Spleen (tissue), 11 donors: ENCODE data around the gene SCN8A. TPM values are rescaled to one million over a fixed set of nuclear protein-coding genes. Genes with fewer than 3 reads are reported as not detected.

Source experiments
- DNase-seq: peaks from one replicate; pipeline ENCODE4 v3.0.0-alpha.2; 2020
- H3K27ac ChIP-seq, 8 donors: fragments of 200-600 bp; sonication (generic) in 7 of 8; 1 replicate in 4 of 8; 2 replicates in 4 of 8; pipeline versions ENCODE4 v1.5.0 to v1.8.0; 2016 to 2021; ENCODE audit warnings: inconsistent platforms in 4 of 8, mild to moderate bottlenecking in 4 of 8, moderate library complexity in 1 of 8
- H3K27me3 ChIP-seq, 7 donors: fragments of 200-600 bp; sonication (generic) in 6 of 7; replicated peaks in 1 of 7; 1 replicate in 4 of 7; 2 replicates in 3 of 7; pipeline versions ENCODE4 v1.5.0 to v1.8.0; 2016 to 2021; ENCODE audit warnings: inconsistent platforms in 3 of 7, mild to moderate bottlenecking in 1 of 7
- H3K36me3 ChIP-seq, 6 donors: fragments of 200-600 bp; sonication (generic) in 5 of 6; 1 replicate in 4 of 6; 2 replicates in 2 of 6; pipeline versions ENCODE4 v1.5.0 to v1.8.0; 2016 to 2021; ENCODE audit warnings: inconsistent platforms in 2 of 6
- H3K4me1 ChIP-seq, 6 donors: fragments of 200-600 bp; sonication (generic) in 5 of 6; 1 replicate in 3 of 6; 2 replicates in 3 of 6; pipeline versions ENCODE4 v1.5.0 to v1.8.0; 2016 to 2021; ENCODE audit warnings: inconsistent platforms in 3 of 6
- H3K4me3 ChIP-seq, 8 donors: fragments of 200-600 bp; sonication (generic) in 7 of 8; 1 replicate in 4 of 8; 2 replicates in 4 of 8; pipeline versions ENCODE4 v1.5.0 to v1.8.0; 2016 to 2021; ENCODE audit warnings: inconsistent platforms in 4 of 8, mild to moderate bottlenecking in 4 of 8, moderate library complexity in 2 of 8
- H3K9me3 ChIP-seq, 8 donors: fragments of 200-600 bp; sonication (generic) in 7 of 8; 1 replicate in 4 of 8; 2 replicates in 4 of 8; pipeline versions ENCODE4 v1.5.0 to v1.8.0; 2016 to 2021; ENCODE audit warnings: inconsistent platforms in 4 of 8
- CTCF ChIP-seq, 11 experiments: fragments of 200-600 bp in 7 of 11; fragments of 450-650 bp in 4 of 11; sonication (generic) in 4 of 11; IDR thresholded peaks in 8 of 11; conservative IDR thresholded peaks in 3 of 11; 1 replicate in 7 of 11; 2 replicates in 4 of 11; pipeline versions ENCODE4 v1.4.0 to v1.8.0; 2016 to 2021; ENCODE audit warnings: antibody characterized with exemption in 11 of 11, inconsistent platforms in 4 of 11, mild to moderate bottlenecking in 1 of 11
- POLR2A ChIP-seq, 3 donors: fragments of 450-650 bp; IDR thresholded peaks; one replicate each; pipeline ENCODE4 v1.5.1; 2017; ENCODE audit warnings: antibody characterized with exemption in 3 of 3, mild to moderate bottlenecking in 1 of 3
- POLR2AphosphoS5 ChIP-seq, 3 donors: sonication (generic); formaldehyde crosslinking; IDR thresholded peaks; one replicate each; pipeline ENCODE4 v1.5.1; 2017; ENCODE audit warnings: antibody characterized with exemption in 3 of 3
- WGBS, 5 donors: extraction: QIAGEN DNeasy Blood & Tissue Kit in 3 of 5; methylation state at CpG; one replicate each; pipeline versions ENCODE4 v1.1.5 to v1.1.7; 2013 to 2018; 5-methylcytosine and 5-hydroxymethylcytosine counted together
- intact Hi-C: fragments of 100-400 bp; cut with DNase I; formaldehyde crosslinking; loops from one replicate; pipeline ENCODE4 v1.15.0; 2023; ENCODE audit warnings: low total_unique reads
- polyA plus RNA-seq, 3 donors: library from polyadenylated mRNA; stranded (reverse); fragments of 200-250 nt; gene quantifications; one replicate each; pipeline ENCODE4 v1.2.1, GENCODE V29; 2013
- total RNA-seq, 7 donors: library from RNA; depleted of rRNA in 3 of 7; stranded (reverse); fragments of >200 nt in 3 of 7; fragmentation: NEBNext Ultra II Directional in 4 of 7; extraction: Animal tissue kit (Norgen Biotek cat#: 25700) in 4 of 7; gene quantifications; one replicate each; pipeline versions ENCODE4 v1.1.0 to v1.2.1, GENCODE V29; 2016 to 2021
- donor health status: healthy with polysubstance abuse.
- donor health status: DM: no; HTN: no; CAD: no; lungs with moderate emphysema.
- donor health status: DM: no; HTN: no; CAD: no.
- donor health status: Bipolar disorder and iron deficiency.
- donor health status: healthy.
- donor health status: DM: no; HTN: no; CAD: no.
- donor health status: DM: yes; HTN: yes; CAD: no.

The SCN8A gene
- total and polyA plus RNA-seq, 10 donors, result 0.17 to 4.7 (median 3.0) TPM

DNA sequence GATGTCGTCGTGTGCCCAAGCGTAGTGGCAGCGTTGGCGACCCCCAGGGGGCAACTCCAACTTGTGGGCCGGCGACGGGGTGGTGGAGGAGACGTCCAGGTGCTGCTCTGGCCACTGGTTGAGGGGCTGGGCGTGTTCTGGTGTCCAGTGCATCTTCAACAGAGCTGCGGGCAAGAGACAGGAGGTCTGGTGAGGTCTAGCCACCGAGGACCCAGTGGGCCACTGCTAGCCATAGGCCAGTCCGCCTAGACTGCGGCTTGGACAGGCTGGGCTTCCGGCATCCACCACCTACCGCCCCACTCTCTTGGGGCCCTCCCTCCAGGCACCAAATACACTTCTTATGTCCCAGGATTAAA, 231.2 kb downstream of the SCN8A start:
- Histone ChIP-seq H3K4me1 (peaks cover 3 to 65% (median 37%) of the 10 kb centered on the region in 6 donors), H3K36me3 (no peaks in the 10 kb centered on the region), H3K27me3 (peaks cover 0 to 45% (median 4%) of the 10 kb centered on the region in 7 donors), H3K9me3 (no peaks in the 10 kb centered on the region), H3K27ac (peak overlapping the region in 2 of 8 donors; percentile 86 to 88), H3K4me3 (peak overlapping the region in 3 of 8 donors; percentile 55 to 87 (median 62))
- intact Hi-C loops, result no loop called here
- 90 to 97% (median 93%) methylated on average over 6 to 16 of the region's 16 CpGs for WGBS, 5 donors
- DNase-seq, result no peak
- TF ChIP-seq POLR2AphosphoS5 (IDR thresholded peaks at IDR 0.05) (peak in 1 of 3 donors; percentile 14), POLR2A (IDR thresholded peaks at IDR 0.05) (no peak), CTCF (IDR thresholded peaks at IDR 0.05 in 8 of 11, conservative IDR thresholded peaks at IDR 0.05 in 3 of 11) (no peak)

DNA sequence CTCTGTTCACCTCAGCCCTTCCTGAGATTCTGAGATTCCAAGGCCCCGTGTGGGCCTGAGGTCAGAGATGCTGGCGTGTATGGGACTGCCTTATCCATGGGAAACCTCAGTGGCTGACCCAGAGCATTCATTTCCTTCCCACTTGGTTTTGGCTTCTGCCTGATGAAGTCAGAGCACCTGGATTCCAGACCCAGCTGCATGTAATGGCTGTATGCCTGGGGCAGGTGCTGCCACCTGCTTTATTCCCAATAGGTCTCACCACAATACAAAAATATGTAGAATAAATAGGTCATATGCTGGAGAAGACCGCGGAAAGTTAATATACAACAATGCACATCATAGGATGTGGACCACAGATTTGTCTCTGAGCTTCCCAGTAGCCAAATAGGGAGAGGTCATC, 231.9 kb downstream of the SCN8A start:
- H3K27me3 ChIP-seq, result peaks cover 0 to 44% (median 4%) of the 10 kb centered on the region in 7 donors
- H3K36me3 ChIP-seq, result no peaks in the 10 kb centered on the region
- TF ChIP-seq POLR2AphosphoS5 (IDR thresholded peaks at IDR 0.05) (no peak), POLR2A (IDR thresholded peaks at IDR 0.05) (no peak), CTCF (IDR thresholded peaks at IDR 0.05 in 8 of 11, conservative IDR thresholded peaks at IDR 0.05 in 3 of 11) (no peak)
- no peak overlapping the region for H3K27ac ChIP-seq
- no peak overlapping the region for H3K4me3 ChIP-seq
- no peaks in the 10 kb centered on the region for H3K9me3 ChIP-seq
- 76 to 93% (median 85%) methylated on average over 3 to 4 of the region's 4 CpGs for WGBS, 5 donors
- peaks cover 3 to 72% (median 40%) of the 10 kb centered on the region in 6 donors for H3K4me1 ChIP-seq
- intact Hi-C loops, result no loop called here
- no peak for DNase-seq

DNA sequence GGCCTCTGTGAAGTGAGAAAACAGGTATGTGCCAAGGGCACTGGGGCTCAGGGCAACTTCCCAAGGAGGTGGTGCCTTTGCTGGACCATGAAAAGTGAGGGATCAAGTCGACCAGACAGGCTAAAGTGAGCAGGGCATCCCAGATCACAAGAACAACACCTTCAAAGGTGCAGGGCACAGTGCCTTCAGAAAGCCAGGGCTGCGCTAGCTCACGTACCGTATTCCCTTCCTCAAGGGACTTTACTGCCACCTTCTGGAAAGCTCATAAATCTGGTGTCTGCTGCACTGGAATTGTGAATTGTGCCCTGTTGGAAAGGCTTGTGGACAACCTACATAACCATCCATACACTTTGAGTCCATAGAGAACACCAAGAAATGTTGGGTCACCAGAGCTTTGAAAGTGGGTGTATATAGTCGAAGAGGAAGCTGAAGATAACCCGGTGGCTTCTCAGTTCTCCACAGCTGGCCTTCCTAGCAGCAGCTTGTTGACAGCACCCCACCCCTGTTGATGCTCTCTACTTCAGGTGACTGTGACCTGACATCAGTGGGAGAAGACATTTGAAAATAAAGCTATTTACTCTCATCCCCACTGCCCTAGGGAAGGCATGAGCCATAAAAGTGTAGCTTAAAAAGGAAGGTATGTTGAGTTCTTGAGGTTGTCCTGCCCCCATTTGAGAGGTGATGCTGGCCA, 233.0 kb downstream of the SCN8A start:
- H3K27ac ChIP-seq, result no peak overlapping the region

More for the DNA sequence above, 233.0 kb downstream of the SCN8A start:
- Histone ChIP-seq H3K4me1 (peaks cover 3 to 73% (median 44%) of the 10 kb centered on the region in 6 donors), H3K36me3 (no peaks in the 10 kb centered on the region), H3K27me3 (peaks cover 0 to 44% (median 4%) of the 10 kb centered on the region in 7 donors), H3K4me3 (no peak overlapping the region), H3K9me3 (no peaks in the 10 kb centered on the region)
- TF ChIP-seq POLR2AphosphoS5 (IDR thresholded peaks at IDR 0.05), result no peak
- TF ChIP-seq POLR2A (IDR thresholded peaks at IDR 0.05), result no peak
- TF ChIP-seq CTCF (IDR thresholded peaks at IDR 0.05 in 8 of 11, conservative IDR thresholded peaks at IDR 0.05 in 3 of 11), result peak in 7 of 11 experiments; percentile 32 to 51 (median 40)
- WGBS, 5 donors, result 26 to 36% (median 30%) methylated on average over 6 of the region's 6 CpGs
- intact Hi-C loops, result no loop called here
- no peak for DNase-seq
